ENCODE measurements around the gene PIK3R1.

DNA sequence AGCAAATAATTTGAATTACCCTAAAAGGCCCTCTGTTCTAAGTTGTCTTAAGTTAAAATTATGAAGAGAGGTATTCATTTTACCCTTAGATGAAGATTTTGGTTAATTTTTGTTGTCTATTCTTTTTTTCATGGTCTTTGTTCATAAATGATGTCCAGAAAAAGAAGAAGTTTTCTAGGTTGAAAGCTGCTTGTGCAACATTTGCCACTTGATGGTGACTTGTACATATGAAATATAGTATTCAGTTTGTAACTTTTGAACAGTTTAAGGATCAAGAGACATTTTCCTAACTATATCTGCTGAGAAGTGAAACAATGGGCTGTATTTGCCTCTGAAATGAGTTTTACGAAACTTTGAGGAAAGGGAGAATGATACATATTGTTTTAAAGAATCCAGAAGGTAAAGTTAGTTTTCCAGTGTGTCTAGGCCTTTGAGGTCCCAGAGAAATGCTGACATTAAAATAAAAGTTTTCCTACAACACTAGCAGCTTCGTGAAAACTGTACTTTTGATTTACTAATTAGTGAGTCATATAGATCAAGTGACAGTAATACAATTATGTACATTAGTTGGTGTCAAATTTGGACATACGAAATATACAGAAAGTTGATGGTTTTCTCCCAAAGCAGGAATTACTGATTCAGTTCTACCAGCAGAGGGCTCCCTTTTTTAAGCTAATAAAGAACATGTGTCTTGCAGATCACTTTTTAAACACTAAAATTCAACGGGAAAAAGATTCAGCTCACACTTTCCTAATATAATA is 70.5 kb downstream of the PIK3R1 start:
- TF ChIP-seq POLR2A (IDR thresholded peaks at IDR 0.05; ENCODE audit: low read depth, low read length) (no peak), POLR2AphosphoS5 (IDR thresholded peaks at IDR 0.05; ENCODE audit: low read depth, low read length) (no peak)

All from GM12892 (cell line).